Activated CD8-positive, alpha-beta memory T cell treated with anti-CD3 and anti-CD28 coated beads for 36 hours (primary cell): Measurements from ENCODE around the gene BRD7. TPM values are rescaled to one million over a fixed set of nuclear protein-coding genes. Genes with fewer than 3 reads are reported as not detected.

Experiments
- CTCF ChIA-PET: fragments of 350-600 bp; sonication (Branson Sonifier 250); formaldehyde crosslinking; loops from one replicate; lab custom pipeline; 2021; ENCODE audit warnings: antibody characterized with exemption; lab: Charles Lee
- POLR2A ChIA-PET: fragments of 350-600 bp; sonication (Branson Sonifier 250); formaldehyde crosslinking; loops from one replicate; lab custom pipeline; 2021; ENCODE audit warnings: antibody characterized with exemption; lab: Charles Lee
- total RNA-seq, 2 experiments: library from RNA; stranded (reverse); gene quantifications; one replicate each; pipeline ENCODE4 v1.2.3, GENCODE V29; 2021

BRD7 gene
- total RNA-seq, 2 experiments from 2014 or later: 96.6 to 104 TPM

- POLR2A ChIA-PET: interaction anchor here (2.7 to 4.1 kb wide), 2 partner anchors 8 to 28 kb away, joined by 16 to 36 read pairs; partner anchors contain the start of gene ADCY7
- CTCF ChIA-PET: interaction anchor here (0.8 to 1.6 kb wide), 6 partner anchors 8 to 248 kb away, joined by 3 to 6 read pairs (median 4); partner anchors contain the start of genes ADCY7 and CNEP1R1
Measured at GRCh38 chr16:50273382-50273690, 95.5 kb downstream of the BRD7 start.

GRCh38 chr16:50272687-50273381 is 96.0 kb downstream of the BRD7 start:
- CTCF ChIA-PET: interaction anchor here (0.8 to 1.5 kb wide), 3 partner anchors 9 to 121 kb away, joined by 3 to 6 read pairs (median 3); no protein-coding TSS in a partner anchor
- POLR2A ChIA-PET: interaction anchor here (4.1 kb wide), 1 partner anchor 7 kb away, joined by 36 read pairs; the partner anchor contains the start of gene ADCY7

- ChIA-PET CTCF (interaction anchor here (1.2 kb wide), 1 partner anchor 59 kb away, joined by 3 read pairs; no protein-coding TSS in a partner anchor), POLR2A (interaction anchor here (4.1 kb wide), 1 partner anchor 7 kb away, joined by 36 read pairs; the partner anchor contains the start of gene ADCY7)
Measured at GRCh38 chr16:50272111-50272571, 96.6 kb downstream of the BRD7 start.

GRCh38 chr16:50271148-50272041 is 97.4 kb downstream of the BRD7 start:
- ChIA-PET POLR2A (interaction anchor here (0.6 kb wide), 1 partner anchor 25 kb away, joined by 4 read pairs; no protein-coding TSS in a partner anchor), CTCF (no interaction called here)

GRCh38 chr16:50270510-50271147 is 98.2 kb downstream of the BRD7 start:
- ChIA-PET CTCF (no interaction called here), POLR2A (interaction anchor here (0.6 kb wide), 1 partner anchor 25 kb away, joined by 4 read pairs; no protein-coding TSS in a partner anchor)

GRCh38 chr16:50269769-50270509 is 98.8 kb downstream of the BRD7 start:
- ChIA-PET CTCF (no interaction called here), POLR2A (no interaction called here)

- POLR2A ChIA-PET: interaction anchor here (0.5 kb wide), 1 partner anchor 1661 kb away, joined by 3 read pairs; no protein-coding TSS in a partner anchor
- CTCF ChIA-PET: no interaction called here
Measured at GRCh38 chr16:50269061-50269705, 99.6 kb downstream of the BRD7 start.

GRCh38 chr16:50268352-50268751 is 100.4 kb downstream of the BRD7 start:
- POLR2A ChIA-PET: interaction anchor here (0.5 to 1.1 kb wide), 2 partner anchors 9 to 1660 kb away, joined by 3 to 5 read pairs; no protein-coding TSS in a partner anchor

GRCh38 chr16:50267651-50268050 is 101.1 kb downstream of the BRD7 start:
- ChIA-PET CTCF (interaction anchor here (1.5 kb wide), 1 partner anchor 55 kb away, joined by 3 read pairs; no protein-coding TSS in a partner anchor), POLR2A (interaction anchor here (1.1 to 5.0 kb wide), 2 partner anchors 6 to 10 kb away, joined by 5 to 36 read pairs; no protein-coding TSS in a partner anchor)

More at GRCh38 chr16:50268352-50268751, 100.4 kb downstream of the BRD7 start:
- CTCF ChIA-PET: interaction anchor here (1.5 kb wide), 1 partner anchor 56 kb away, joined by 3 read pairs; no protein-coding TSS in a partner anchor

- ChIA-PET CTCF (interaction anchor here (1.5 kb wide), 1 partner anchor 55 kb away, joined by 3 read pairs; no protein-coding TSS in a partner anchor), POLR2A (interaction anchor here (1.1 to 5.0 kb wide), 3 partner anchors 7 to 14 kb away, joined by 4 to 36 read pairs (median 5); no protein-coding TSS in a partner anchor)
Measured at GRCh38 chr16:50267151-50267631, 101.6 kb downstream of the BRD7 start.

- POLR2A ChIA-PET: interaction anchor here (0.6 to 5.0 kb wide), 5 partner anchors 7 to 21 kb away, joined by 3 to 36 read pairs (median 4); no protein-coding TSS in a partner anchor
Measured at GRCh38 chr16:50266337-50267091, 102.3 kb downstream of the BRD7 start, which contains the start of gene ADCY7. TSS of gene ADCY7 (plus strand) at chr16:50266551. CDS start at chr16:50288180, 21,629 bp downstream.

More at GRCh38 chr16:50266337-50267091, 102.3 kb downstream of the BRD7 start, which contains the start of gene ADCY7:
- CTCF ChIA-PET: interaction anchor here (0.9 to 1.6 kb wide), 6 partner anchors 8 to 56 kb away, joined by 3 to 6 read pairs (median 3); no protein-coding TSS in a partner anchor

Other genes with a start within 250 kb of the BRD7 start
- gene TENT4B, start 215.7 kb downstream of the BRD7 start, total RNA-seq: 10 to 100 TPM; 21.4 TPM
- gene ADCY7, start 102.4 kb downstream of the BRD7 start, total RNA-seq: 10 to 100 TPM; 80.8 to 85.1 TPM
- gene NKD1, start 179.4 kb upstream of the BRD7 start, total RNA-seq: 1 to 10 TPM in 1 of 2 experiments, under 1 TPM in 1; 0.73 to 1.9 TPM